GM18526 (cell line): ENCODE results near the gene BIK.

ENCODE experiments used
- POLR2A ChIP-seq: IDR thresholded peaks from 3 replicates; pipeline ENCODE4 v1.6.1; 2011; ENCODE audit not compliant: insufficient read length; ENCODE audit errors: extremely low read depth

Gene BIK

DNA sequence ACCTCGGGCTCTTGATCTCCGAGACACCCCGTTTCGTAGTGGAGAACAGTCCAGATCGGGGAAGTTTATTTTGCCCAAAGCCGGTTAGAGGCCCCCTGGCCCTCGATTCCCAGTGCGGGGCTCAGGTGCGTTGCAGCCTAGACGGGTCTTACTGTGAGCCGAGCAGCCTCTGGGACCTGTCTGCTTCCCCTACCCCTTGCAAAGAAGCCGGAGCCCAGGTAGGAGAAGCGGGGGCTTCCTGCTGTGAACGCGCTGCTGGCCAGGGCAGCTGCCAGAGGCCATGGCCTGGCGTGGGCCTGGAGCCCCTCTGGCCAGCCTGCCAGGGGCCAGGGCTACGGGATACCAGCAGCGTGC is 41.4 kb downstream of the BIK start:
- no peak for TF ChIP-seq POLR2A

GRCh38 chr22:43152357-43153071 is 42.0 kb downstream of the BIK start:
- no peak for TF ChIP-seq POLR2A

DNA sequence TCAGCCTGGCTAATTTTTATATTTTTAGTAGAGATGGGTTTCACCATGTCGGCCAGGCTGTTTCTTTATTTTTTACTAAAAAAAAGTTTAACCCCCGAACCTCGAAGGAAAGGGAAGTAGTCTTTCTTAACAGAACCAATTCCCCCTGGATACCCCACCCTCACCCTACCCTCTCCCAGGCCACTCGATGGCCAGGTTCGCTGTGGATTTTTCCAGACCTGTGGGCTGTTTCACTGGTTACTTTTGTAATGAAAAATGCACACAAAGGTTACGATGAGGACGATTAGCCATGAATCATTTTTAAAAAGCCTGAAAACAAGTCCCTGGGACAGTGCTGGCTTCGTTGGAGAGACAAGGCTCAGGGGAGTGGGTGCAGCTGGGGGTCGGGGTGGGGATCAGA is 43.3 kb downstream of the BIK start:
- no peak for TF ChIP-seq POLR2A

DNA sequence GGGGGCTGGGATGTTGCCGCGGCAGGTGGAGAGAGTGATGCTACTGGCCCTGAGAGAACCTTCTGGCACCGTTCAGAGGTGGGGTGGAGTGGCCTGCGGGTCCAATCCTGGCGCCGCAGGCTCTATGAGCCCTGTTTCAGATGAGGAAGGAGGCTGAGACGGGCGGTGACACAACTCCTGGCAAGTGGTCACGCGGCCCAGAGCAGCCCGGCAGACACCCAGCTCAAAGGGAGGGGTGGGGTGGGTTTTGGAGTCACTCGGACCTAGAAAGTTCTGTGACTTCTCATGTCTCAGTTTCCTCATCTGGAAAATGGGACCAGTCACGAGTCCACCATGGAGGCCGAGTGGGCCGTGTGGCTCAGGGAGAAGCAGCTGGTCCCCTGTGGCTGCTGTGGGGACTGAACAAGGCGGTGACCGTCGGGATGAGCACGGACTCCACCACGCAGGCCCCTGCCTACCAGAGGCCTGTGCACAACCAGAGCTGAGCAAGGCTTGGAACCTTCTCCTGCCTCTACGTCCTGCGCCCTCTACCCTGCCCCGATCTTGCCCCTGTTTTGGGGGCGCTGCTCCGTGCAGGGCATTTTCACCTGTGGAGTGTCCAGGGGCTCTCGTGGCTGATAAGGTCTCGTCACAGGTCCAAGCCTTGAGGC is 44.5 kb downstream of the BIK start:
- no peak for TF ChIP-seq POLR2A

DNA sequence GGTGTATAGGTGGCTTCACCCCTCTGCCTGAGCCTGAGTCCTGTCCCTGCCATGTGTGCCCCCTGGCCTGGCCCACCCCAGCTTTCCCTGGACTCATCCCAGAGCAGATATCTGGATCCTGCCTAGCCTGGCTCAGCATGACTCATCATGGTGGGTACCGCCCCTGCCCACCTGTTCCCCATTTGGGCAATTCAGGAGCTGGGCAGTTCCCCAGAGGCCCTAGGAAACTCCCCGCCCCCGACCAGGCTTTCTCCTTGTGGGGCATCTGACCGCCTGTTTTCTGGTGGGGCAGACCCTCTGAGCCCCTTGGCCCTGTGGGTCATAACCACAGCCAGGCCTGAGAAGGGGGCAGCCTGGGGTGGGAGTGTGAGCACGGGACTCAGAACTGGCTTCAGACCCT is 45.2 kb downstream of the BIK start:
- no peak for TF ChIP-seq POLR2A

DNA sequence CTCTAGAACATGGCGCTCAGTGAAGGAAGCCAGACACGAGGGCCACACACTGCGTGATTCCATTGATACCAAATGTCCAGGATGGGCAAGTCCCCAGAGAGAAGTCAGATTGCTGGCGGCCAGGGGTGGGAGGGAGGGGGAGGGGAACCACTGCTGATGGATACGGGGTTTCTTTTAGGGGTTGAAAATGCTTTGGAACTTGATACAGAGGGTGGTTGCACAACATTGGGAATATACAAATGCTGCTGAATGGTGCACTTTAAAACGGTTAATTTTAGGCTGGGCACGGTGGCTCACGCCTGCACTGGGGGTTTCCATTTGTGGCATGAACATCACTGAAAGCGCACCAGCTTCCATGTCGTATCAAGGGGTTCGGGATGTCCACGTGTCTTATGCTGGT is 45.9 kb downstream of the BIK start:
- no peak for TF ChIP-seq POLR2A

GRCh38 chr22:43157874-43158546 is 47.5 kb downstream of the BIK start:
- TF ChIP-seq POLR2A: no peak

- no peak for TF ChIP-seq POLR2A
These were observed 48.4 kb downstream of the BIK start for GRCh38 chr22:43158778-43159483.

GRCh38 chr22:43159484-43160178 is 49.1 kb downstream of the BIK start:
- no peak for TF ChIP-seq POLR2A

DNA sequence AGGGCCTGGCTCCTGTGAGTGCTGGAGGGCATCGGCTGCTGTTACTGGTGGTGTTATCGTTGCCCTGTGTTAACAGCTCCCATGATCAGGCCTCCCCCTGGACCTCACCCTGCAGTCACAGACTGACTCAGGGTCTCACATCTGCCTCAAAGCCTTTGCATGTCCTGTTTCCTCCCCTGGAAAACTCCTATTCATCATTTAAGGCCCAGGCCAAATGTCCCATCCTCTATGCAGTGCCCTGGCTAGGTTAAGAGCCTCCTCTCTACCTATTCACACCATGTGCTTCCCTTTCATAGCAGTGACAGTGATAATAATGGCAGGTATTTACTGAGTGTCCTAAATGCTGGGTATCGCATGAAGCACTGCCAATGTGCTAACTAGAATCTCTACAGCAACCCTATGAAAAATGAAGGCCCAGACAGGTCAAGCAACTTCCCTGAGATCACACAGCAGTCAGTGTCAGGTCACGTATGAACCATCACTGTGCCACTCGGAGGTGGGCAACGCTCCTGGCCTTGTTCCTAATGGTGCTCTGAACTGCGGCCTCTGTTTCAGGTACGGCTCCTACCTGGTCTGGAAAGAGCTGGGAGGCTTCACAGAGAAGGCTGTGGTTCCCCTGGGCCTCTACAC is 50.1 kb downstream of the BIK start:
- TF ChIP-seq POLR2A: no peak

GRCh38 chr22:43162412-43163150 is 52.0 kb downstream of the BIK start:
- TF ChIP-seq POLR2A: no peak

GRCh38 chr22:43163241-43163795 is 52.8 kb downstream of the BIK start:
- no peak for TF ChIP-seq POLR2A

DNA sequence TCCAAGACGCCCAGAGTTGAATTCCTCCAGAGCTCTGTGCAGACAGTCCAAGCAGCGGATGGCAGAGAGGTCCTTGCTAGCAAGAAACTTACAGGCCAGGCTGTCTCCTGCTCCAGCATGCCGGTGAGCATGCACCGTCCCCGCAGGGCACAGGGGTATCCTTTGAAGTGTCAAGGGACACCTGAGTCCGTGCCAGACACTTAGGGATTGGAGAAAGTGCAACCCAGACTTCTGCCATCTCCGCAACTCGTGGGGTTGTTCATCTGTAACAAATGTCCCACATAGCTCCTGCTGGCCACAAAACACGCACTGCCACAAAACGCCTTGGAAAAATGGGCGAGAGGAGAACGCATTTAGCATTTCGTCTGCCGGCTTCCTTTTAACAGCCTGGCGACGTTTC is 54.1 kb downstream of the BIK start:
- TF ChIP-seq POLR2A: no peak
